UCSD-AML1 (cell line): Measurements from ENCODE around the gene CACNA1D.

Source experiments
- DNase-seq: peaks from one replicate; lab custom pipeline; 2025; ENCODE audit not compliant: unreplicated experiment; lab: John Stamatoyannopoulos, UW

The CACNA1D gene

GRCh38 chr3:53739966-53740365 is 245.6 kb downstream of the CACNA1D start:
- DNase-seq: no peak

- no peak for DNase-seq
These were observed 246.5 kb downstream of the CACNA1D start for GRCh38 chr3:53740956-53741355.

- no peak for DNase-seq
These were observed 249.9 kb downstream of the CACNA1D start for GRCh38 chr3:53744351-53744750.

- no peak for DNase-seq
These were observed 253.1 kb downstream of the CACNA1D start for GRCh38 chr3:53747559-53747958.

GRCh38 chr3:53748512-53749271 is 254.3 kb downstream of the CACNA1D start:
- no peak for DNase-seq

GRCh38 chr3:53749448-53749847 is 255.0 kb downstream of the CACNA1D start:
- no peak for DNase-seq

- no peak for DNase-seq
These were observed 256.1 kb downstream of the CACNA1D start for GRCh38 chr3:53750253-53751210.

- DNase-seq: no peak
These were observed 259.2 kb downstream of the CACNA1D start for GRCh38 chr3:53753518-53754183.

- no peak for DNase-seq
These were observed 259.9 kb downstream of the CACNA1D start for GRCh38 chr3:53754325-53754724.

GRCh38 chr3:53758846-53759245 is 264.4 kb downstream of the CACNA1D start:
- no peak for DNase-seq

- no peak for DNase-seq
These were observed 268.9 kb downstream of the CACNA1D start for GRCh38 chr3:53763353-53763752.

GRCh38 chr3:53764026-53764775 is 269.8 kb downstream of the CACNA1D start:
- DNase-seq: no peak

- no peak for DNase-seq
These were observed 271.3 kb downstream of the CACNA1D start for GRCh38 chr3:53765753-53766152.

- DNase-seq: no peak
These were observed 272.3 kb downstream of the CACNA1D start for GRCh38 chr3:53766706-53767105.

GRCh38 chr3:53768478-53769459 is 274.4 kb downstream of the CACNA1D start:
- no peak for DNase-seq

- no peak for DNase-seq
These were observed 278.2 kb downstream of the CACNA1D start for GRCh38 chr3:53772562-53772961.

- DNase-seq: no peak
These were observed 278.6 kb downstream of the CACNA1D start for GRCh38 chr3:53773021-53773436.

- DNase-seq: no peak
These were observed 279.4 kb downstream of the CACNA1D start for GRCh38 chr3:53773611-53774368.

- DNase-seq: no peak
These were observed 280.0 kb downstream of the CACNA1D start for GRCh38 chr3:53774414-53774813.
